ENCODE measurements around the gene CHAT. TPM values are rescaled to one million over a fixed set of nuclear protein-coding genes. Genes with fewer than 3 reads are reported as not detected.

The CHAT gene
- polyA plus RNA-seq, 1 donor = 0.13 TPM

DNA sequence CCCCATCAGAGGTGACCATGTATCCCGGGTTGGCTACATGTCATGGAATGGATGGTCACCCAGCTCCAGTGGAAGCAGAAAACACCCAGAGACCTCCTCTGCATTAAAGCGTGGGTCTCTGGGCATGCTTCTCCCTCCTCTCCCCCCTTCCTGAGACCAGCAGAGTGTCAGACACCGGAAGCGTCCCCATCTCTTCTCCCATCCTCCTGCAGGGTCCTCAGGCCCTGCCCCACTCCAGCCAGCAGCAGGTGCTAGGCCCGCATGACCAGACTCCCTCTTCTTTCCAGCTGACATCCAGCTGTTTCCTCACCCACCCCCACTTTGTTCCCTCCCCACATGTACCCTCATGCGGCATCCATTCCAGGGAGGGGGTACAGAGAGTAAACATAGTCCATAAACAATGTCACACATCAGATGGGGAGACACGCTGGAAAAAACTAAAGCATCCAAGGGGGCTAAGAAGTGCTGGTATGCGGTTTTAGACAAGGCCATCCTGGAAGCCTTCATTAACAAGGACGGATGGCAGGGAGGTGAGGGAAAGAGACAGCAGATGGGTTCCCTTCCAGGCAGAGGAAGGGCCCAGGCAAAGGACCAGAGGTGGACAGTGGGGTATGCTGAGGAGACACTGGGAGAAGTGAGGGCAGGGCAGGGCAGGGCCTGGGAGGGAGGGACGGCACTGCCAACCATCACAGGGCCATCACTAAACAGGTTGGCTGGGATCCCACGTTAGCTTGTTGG, 16.2 kb upstream of the CHAT start:
- DNase-seq = no peak

- no peak for DNase-seq
These were observed 15.5 kb upstream of the CHAT start for GRCh38 chr10:49598164-49598856.

GRCh38 chr10:49598986-49599385, 14.9 kb upstream of the CHAT start:
- no peak for DNase-seq

DNA sequence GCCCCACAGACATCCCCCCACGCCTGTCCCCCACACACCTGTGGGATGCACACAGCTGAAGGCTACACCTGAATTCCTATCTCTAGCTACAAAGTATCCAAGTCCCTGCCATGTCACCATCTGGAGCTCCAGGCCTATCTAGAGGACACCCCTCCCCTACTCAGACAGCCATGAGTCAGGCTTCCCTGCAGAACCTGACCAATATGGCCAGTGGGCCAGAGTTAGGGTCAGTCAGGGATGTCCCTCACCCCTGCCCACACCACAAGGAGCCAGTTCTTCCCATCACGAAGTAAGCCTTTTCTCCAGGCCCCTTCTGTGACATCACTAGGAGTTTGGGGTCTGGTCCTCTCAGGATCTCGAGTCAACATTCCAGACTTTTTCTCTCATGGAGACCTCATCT, 14.3 kb upstream of the CHAT start:
- DNase-seq = no peak

DNA sequence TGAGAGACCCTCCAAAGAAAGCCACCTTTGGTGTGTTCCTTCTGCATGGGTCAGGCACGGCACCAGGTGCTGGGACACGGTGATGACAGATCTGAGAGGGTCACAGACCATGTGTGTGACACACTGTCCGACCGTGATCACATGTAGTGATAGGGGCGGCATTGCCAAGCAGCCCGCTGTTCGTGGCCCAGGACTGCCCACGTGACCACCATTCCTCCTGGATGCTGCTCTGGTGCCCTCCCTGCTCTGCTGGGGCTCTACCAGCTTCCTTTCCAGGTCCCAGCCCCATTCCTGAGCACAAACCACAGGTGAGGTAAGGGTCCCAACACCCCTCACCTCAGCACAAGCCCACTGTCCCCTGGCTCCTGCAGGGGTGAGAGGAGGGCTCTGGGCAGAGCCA, 13.8 kb upstream of the CHAT start:
- no peak for DNase-seq

DNA sequence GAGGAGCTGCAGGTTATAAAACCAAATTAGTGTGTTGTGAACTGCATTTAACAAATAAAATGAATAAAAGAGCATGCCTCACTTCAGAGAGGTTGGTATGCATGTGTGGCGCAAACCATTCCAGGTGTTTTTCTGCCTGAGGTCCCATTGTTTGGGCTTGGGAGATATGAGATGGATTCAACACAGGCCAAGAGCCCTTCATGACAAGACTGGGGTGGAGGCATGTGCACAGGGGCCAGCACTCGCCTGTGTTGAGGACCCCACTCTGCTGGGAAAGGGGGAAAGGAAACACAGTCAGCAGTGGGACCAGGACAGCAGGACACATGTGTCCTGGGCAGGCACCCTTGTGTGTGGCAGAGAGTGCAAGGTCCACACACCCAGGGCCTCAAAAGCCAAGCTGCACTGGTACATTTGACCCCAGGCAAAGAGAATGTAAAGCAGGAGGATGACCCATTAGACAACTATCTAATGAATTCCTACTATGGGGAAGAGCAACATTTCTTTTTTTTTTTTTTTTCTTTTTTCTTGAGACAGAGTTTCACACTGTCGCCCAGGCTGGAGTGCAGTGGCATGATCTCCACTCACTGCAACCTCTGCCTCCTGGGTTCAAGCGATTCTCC, 12.9 kb upstream of the CHAT start:
- no peak for DNase-seq

DNA sequence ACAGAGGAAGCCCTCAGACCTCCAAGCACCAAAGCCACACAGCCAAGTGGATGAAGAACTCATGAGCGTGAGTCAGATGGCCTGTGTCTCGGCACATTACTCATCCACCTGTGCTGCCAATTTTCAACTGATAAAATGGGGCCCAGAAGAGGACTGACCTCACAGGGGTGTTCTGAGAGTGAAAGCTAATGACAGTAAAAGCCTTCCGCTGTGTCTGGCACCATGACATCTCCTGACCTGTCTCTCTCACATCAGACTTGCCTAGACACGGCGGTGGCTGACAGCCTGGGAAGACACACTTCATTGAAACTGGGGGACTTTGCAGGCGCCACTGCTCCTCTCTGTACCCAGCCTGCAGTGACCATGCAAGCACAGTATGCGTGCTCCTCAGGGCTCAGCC, 12.0 kb upstream of the CHAT start:
- DNase-seq = no peak

- DNase-seq = no peak
These were observed 11.3 kb upstream of the CHAT start for GRCh38 chr10:49602380-49603023.

DNA sequence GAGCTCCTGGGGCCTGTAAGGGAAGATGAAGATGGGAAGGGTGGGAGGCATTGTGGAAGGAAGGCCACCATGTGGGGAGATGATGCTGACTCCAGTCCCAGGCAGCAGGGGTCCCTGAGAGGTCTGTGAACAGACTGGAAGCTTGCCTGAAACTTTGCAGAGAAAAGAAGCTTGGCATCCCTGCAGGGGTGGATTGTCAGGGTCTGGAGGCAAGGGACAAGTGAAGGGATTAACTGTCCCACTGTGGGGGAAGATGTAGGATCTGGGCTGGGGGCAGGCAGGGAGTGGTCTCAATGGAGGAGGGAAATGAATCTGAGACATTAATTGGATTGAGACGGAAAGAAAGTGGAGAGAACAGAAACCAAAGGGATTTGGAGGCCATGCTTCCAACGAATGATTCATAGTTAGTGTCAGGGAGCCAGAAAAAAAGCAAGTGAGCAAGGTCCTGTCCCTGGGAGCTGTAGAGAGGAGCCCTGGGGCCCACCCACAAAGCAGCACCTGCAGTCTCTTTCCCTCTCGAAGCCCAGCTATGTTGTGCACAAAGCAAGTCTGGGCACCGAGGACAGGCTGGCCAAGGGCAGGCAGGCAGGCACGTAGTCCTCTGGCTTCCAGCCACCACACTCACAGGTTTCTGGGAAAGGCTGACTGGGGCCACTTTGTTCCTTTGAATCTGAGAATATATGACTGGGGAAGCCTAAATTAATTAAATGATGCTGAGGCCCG, 8.5 kb upstream of the CHAT start:
- DNase-seq = no peak

GRCh38 chr10:49605939-49606509, 7.8 kb upstream of the CHAT start:
- no peak for DNase-seq

DNA sequence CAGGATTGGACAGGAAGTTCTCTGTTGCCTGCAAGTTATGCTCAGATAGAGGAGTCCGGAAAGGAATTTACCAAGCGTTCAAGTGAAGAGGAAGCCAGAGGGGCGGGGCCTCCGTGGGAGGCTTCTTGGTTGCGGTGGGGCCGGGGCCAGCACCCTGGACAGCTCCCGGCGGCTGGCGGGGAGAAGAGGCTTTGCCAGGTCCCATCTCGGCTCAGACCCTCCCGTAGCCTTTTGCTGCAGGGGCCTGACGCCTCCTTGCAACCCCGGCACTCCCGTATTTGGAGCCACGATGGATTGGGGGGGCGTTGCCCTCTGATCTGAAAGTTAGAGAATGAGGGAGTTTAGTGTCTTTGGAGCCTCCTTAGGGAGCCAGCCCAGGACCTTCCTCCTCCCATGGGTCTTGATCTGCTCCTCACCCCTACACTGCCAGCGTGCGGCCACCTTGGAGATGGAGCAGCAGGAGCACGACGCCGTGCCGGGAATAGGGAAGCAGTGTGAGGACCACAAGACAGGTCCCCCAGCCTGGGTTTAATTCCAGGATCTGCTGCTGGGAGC, 6.8 kb upstream of the CHAT start:
- DNase-seq = peak; percentile 76

DNA sequence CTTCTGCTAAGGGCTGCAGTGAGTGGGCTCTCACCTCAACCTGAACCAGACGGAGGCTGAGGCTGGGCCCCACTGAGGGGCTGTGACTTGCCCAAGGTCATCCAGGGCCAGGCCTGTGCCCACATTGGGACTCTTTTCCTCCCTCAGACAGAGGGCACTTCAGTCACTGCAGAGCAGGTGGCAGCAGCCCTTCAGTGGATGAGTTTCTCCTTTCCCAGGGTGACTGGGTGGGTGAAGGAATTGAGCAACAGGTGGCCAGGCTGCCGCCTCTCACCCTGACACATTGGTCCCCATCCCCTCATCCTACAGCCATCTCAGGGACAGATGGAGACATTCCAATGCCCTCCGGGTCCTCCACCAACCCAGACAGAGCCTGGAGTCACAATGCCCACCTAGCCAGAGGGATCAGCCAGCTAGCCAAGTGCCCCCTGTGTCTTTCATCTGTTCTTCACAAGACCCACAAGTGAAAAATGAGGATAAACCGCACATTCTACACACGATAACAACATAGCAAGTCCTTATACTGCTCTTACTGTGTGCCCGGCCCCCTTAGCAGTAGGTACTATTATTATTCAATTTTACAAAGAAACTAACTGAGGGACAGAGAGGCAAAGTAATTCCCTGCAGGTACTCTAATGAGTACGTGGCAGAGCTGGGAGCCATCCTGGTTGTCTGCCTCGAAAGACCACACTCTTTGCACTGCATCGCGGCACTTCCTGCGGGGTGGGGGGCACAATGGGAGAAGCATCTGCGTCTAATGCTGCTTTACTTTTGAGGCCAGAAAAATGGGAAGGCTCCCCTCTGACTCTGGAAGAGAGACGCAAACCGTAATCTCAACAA, 5.5 kb upstream of the CHAT start:
- DNase-seq = no peak

DNA sequence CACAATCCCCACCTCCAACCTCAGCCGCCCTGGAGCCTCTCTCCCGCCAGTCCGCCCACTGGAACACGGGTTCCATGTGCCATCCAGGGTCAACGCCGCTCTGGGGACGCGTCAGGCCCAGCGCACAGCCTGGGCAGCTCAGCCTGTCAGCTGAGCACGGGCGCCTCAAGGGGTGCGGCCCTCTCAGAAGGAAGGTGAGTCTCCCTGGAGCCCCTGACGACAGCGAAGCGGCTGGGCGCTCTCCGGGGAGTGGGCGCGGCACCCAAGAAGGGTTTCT, 4.9 kb upstream of the CHAT start:
- no peak for DNase-seq

DNA sequence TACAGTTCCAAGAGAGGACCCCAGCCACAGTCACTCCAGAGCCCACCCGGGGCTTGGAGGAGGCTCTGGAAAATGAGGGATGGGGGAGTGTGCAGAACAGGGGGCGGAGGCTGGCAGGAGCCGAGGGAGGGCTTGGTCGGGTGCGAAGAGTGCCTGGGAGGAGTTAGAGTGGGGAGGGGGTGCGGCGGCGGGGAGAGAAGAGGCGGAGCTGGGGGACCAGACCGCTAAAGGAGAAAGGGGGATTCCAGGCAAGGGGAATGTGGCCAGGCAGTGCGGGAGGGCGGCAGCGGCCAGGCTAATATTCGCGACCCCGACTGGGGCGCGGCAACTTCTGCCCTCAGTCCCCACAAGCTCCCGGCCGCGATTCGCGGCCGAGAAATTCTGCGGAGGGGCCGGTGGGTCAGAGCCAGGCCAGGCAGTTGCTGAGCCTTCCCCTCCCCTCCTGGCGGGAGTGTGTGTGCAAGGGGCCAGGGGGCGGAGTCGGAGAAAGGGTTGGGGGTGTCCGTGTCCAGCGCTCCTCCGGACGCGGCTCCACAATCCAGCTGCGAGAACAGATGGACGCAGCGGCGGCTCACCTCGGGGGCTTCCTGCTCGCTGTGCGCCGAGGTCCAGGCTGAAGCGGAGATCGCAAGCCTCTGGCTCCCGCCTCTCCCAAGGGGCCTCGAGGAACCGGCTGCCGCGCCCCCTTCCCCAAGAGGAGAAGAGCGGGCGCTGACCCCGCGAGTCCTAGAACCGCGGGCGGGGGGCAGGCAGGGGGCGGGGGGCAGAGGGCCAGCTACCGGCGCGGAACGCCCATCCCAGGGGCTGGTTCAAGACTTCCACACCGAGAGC, 4.3 kb upstream of the CHAT start:
- DNase-seq = no peak

- no peak for DNase-seq
These were observed 3.8 kb upstream of the CHAT start, which contains the start of gene SLC18A3 for GRCh38 chr10:49610114-49610457. Gene SLC18A3, plus strand, starts transcription at chr10:49610310. Its CDS starts 431 bp downstream, at chr10:49610741.

- DNase-seq = no peak
These were observed 3.2 kb upstream of the CHAT start for GRCh38 chr10:49610458-49611165.

DNA sequence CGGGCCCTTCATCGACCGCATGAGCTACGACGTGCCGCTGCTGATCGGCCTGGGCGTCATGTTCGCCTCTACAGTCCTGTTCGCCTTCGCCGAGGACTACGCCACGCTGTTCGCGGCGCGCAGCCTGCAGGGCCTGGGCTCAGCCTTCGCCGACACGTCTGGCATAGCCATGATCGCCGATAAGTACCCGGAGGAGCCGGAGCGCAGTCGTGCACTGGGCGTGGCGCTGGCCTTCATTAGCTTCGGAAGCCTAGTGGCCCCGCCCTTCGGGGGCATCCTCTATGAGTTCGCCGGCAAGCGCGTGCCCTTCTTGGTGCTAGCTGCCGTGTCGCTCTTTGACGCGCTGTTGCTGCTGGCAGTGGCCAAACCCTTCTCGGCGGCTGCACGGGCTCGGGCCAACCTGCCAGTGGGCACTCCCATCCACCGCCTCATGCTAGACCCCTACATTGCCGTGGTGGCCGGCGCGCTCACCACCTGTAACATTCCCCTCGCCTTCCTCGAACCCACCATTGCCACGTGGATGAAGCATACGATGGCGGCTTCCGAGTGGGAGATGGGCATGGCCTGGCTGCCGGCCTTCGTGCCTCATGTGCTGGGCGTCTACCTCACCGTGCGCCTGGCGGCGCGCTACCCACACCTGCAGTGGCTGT, 2.5 kb upstream of the CHAT start:
- no peak for DNase-seq

DNA sequence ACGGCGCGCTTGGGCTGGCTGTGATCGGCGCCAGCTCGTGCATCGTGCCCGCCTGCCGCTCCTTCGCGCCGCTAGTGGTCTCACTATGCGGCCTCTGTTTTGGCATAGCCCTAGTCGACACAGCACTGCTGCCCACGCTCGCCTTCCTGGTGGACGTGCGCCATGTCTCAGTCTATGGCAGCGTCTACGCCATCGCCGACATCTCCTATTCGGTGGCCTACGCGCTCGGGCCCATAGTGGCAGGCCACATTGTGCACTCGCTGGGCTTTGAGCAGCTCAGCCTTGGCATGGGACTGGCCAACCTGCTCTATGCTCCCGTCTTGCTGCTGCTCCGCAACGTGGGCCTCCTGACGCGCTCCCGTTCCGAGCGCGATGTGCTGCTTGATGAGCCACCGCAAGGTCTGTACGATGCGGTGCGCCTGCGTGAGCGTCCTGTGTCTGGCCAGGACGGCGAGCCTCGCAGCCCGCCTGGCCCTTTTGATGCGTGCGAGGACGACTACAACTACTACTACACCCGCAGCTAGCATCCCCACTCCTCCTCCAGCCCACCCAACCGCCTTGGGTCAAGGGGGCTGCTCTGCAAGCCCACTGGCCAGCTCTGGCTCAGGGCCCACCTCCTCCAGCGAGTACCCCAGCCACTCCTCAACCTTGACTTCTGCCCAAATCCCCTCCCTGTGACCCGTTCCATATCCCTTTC, 1.9 kb upstream of the CHAT start:
- DNase-seq = no peak

All from left kidney (tissue), 2 donors.